SK-N-MC (cell line): ENCODE results near the gene CRTC1.

Source experiments
- EZH2 ChIP-seq: fragments of 200-600 bp; sonication (generic); IDR thresholded peaks from one replicate; pipeline ENCODE4 v1.6.1; 2017; ENCODE audit warnings: antibody characterized with exemption
- POLR2AphosphoS5 ChIP-seq: IDR thresholded peaks from 2 replicates; pipeline ENCODE4 v1.6.1; 2012; ENCODE audit warnings: mild to moderate bottlenecking, low read depth, low read length, borderline replicate concordance

DNA sequence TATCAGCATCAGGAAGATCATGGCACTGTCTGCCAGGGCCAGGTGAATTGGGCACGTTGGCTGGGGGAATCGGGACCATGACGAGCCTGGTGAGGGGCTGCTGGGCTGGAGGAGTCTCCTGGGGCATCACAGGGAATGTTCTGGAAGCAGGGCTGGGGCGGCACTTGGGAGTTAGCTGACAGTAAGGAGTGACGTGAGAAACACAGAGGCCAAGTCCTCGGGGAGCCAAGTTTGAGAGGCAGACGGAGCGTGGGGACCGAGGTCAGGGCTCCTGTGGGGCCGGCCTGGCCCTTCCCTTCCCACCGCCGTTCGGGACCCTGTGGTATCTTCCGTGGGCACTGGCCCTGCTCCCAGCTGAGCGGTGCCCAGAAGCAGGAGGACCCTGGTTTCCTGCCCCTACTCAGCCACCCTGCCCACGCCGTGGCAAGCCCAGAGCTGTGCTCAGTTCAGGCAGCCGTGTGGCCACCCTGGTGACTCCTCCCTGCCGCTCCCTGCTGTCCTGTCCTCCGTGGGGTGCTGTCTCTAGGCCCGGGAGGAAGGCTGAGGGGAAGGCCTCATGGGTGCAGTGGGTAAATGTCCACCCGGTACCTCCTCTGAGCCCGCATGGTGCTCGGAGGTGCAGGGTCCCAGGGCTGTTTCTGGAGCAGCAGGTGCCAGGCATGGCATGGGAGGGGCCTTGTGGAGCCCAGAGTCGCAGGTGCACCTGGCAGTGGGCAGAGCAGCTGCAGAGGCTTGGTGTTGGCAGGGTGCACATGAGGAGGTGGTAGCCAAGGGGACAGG is 25.2 kb downstream of the CRTC1 start:
- TF ChIP-seq EZH2 (no peak), POLR2AphosphoS5 (no peak)
